HG02981 (cell line): Measurements from ENCODE around the gene GALNT8.
"Not testable (repeated sequence)": the region's sequence is repeated elsewhere in the genome, so short reads cannot be mapped to it uniquely, and the experiment has no call there.

Experiments used
- ATAC-seq: cut with Tn5 transposase; IDR thresholded peaks from one replicate; pipeline ENCODE4 v1.9.1; 2021; ENCODE audit warnings: mild to moderate bottlenecking, moderate library complexity; ENCODE audit not compliant: unreplicated experiment

Gene GALNT8

GRCh38 chr12:4743046-4743445, 22.8 kb downstream of the GALNT8 start:
- no peak for ATAC-seq

- ATAC-seq, result no peak
These were observed 24.5 kb downstream of the GALNT8 start for GRCh38 chr12:4744709-4745108.

DNA sequence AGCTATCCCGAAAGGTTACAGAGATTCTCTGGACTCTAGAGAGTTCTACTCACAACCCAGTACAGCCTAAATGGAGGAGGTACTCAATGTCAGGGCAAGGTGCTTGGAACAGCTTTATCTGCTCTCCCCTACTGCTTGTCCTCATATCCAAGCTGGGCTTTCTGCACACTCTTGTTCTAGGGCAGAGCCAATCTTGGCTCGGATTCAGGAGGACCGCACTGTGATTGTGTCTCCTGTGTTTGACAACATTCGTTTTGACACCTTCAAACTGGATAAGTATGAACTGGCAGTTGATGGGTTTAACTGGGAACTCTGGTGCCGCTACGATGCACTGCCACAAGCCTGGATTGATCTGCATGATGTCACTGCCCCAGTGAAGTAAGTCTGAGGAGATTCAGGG, 25.0 kb downstream of the GALNT8 start:
- ATAC-seq, result no peak

- not testable (repeated sequence) for ATAC-seq
These were observed 31.5 kb downstream of the GALNT8 start for GRCh38 chr12:4751654-4752053.

- ATAC-seq, result no peak
These were observed 42.6 kb downstream of the GALNT8 start for GRCh38 chr12:4762773-4763172.

GRCh38 chr12:4763549-4763948, 43.3 kb downstream of the GALNT8 start:
- ATAC-seq, result no peak

DNA sequence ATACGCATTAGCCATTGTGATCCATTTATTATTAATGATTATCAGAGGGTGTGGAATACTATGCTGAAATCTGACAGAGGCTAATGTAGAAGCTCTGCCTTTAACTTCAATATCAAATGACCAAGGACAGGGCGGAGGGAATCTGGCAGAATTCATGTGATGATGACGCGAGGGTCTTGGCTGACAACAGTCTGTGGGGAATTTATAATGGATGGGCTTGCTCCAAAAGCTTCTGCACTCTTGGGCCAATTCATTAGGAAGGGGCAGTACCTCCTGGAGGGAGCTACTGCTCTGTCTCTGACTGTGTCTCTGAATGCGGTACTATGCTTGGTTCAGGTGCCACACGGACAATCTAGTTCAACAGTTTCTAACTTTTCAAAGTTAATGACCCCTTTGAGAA, 46.2 kb downstream of the GALNT8 start:
- no peak for ATAC-seq

- no peak for ATAC-seq
These were observed 47.0 kb downstream of the GALNT8 start for GRCh38 chr12:4767186-4767585.

GRCh38 chr12:4768341-4768740, 48.1 kb downstream of the GALNT8 start:
- no peak for ATAC-seq

DNA sequence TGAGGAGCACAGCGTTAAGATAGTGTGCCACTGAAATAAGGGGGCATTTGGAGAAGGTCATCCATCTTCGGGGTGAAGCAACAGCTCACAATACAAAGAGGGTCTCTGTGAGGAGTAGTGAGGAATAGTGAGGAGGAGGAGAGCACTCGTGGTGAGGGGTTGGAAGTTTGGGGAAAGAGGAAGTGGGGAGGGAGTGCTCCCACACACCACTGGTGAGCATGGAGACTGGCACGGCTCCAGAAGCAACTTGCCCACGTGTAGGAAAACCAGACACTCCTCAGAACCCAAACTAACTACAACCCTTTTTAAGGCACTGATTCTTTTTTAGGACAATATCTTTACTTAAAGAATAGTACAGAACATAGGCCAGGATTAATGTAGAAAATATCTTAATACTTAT, 48.9 kb downstream of the GALNT8 start:
- ATAC-seq, result no peak

GRCh38 chr12:4771172-4771959, 51.2 kb downstream of the GALNT8 start:
- ATAC-seq, result no peak

DNA sequence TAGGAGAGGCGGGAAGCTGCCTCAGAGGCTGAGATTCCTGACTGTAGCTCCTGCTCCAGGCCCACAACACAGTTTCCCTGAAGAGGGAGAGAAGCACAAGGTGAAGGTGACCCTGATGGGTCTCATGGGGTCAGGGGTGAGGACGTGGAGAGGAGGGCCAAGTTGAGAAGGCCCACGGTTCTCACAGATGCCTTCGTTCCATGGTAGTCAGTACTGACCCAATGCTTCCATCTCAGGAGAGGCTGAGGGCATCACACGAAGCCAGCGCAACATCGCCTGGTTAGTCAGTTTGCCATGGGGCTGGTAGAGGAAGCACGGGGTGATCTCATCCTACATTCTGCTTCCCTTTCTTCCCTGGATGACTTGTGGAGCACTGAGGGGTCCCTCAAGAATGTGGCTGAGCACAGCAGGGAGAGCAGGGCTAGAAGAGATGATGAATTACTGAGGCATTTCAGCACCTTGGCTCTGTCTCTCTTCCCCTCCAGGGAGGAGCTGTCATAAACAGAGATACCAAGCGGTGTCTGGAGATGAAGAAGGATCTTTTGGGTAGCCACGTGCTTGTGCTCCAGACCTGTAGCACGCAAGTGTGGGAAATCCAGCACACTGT, 51.9 kb downstream of the GALNT8 start:
- no peak for ATAC-seq

GRCh38 chr12:4775936-4776335, 55.7 kb downstream of the GALNT8 start:
- no peak for ATAC-seq

DNA sequence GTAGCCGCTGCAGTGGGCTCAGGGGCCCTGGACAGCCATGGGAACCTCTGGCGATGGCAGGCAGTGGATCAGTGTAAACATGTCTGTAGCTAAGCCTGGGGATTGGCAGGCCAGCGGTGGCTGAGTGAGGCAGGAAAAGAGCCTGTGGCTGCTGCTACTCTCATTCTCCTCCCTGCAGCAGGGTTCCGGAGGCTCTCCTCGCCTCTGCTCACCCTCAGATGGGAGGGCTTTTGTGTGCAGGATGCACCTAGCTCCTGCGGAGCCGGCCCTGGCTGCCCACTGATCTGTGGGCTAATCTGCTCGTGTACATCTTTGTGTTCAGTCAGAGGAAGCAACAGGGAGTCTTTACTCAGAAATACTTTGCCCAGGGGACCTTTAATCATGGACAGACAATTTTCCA, 59.5 kb downstream of the GALNT8 start:
- no peak for ATAC-seq

- no peak for ATAC-seq
These were observed 60.7 kb downstream of the GALNT8 start for GRCh38 chr12:4780641-4781611.

DNA sequence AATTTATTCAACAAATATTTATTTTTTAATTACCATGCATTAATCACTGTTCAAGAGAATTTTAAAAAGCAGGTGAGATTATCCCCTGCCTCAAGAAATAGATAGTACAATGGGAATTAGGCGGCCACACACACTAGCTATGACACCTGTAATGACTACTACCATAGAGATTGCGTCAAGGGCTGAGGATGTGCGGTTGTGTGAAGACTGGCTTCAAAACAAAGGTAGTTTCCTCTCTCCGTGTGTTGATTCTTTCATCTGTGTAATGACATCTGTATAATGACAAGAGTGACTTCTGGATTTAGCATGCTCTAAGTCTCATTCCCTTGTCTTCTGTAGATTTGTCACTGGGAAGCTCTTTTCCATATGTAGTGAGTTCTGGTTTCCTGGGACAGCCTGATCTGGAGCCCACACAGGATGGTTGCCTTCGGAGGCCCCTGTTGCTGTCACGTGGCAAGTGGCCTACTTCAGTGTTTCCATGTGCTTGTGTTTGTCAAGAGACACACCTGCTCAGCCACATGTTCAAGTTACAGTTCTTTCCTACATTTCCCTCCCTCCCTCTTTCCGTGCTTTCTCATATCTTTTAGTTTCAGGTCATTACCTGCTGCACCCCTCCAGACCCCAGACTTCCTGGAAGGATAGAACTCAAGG, 64.3 kb downstream of the GALNT8 start:
- ATAC-seq, result no peak

GRCh38 chr12:4786795-4787194, 66.6 kb downstream of the GALNT8 start:
- no peak for ATAC-seq

GRCh38 chr12:4787965-4788364, 67.8 kb downstream of the GALNT8 start:
- no peak for ATAC-seq

DNA sequence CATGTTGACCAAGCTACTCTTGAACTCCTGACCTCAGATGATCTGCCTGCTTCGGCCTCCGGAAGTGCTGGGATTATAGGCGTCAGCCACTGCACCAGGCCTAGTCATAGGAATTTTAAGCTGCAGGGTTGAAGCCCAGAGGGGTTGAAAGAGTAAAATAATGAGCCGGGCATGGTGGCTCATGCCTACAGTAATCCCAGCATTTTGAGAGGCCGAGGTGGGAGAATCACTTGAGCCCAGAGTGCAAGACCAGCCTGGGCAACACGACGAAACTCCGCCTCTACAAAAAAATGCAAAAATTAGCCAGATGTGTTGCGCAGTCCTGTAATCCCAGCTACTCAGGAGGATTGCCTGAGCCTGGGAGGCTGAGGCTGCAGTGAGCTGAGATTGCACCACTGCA, 69.6 kb downstream of the GALNT8 start:
- ATAC-seq, result no peak

DNA sequence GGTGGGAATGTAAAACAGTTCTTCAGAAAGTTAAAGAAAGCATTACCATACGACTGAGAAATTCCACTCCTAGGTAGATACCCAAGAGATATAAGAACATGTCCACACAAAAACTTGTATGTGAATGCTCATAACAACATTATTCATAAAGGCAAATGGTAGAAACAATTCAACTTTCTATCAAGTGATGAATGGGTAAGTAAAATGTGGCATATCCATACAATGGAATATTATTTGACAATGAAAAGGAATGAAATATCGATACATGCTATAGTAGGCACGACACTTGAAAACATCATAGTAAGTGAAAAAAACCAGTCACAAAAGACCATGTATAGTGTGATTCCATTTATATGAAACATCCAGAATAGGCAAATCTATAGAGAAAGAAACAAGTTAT, 71.3 kb downstream of the GALNT8 start:
- no peak for ATAC-seq

- no peak for ATAC-seq
These were observed 74.3 kb downstream of the GALNT8 start for GRCh38 chr12:4794491-4794890.
